Esophagus squamous epithelium (tissue), 5 donors: ENCODE results near the gene VIM. TPM values are rescaled to one million over a fixed set of nuclear protein-coding genes. Genes with fewer than 3 reads are reported as not detected.

Experiments used
- DNase-seq: peaks from one replicate; lab custom pipeline; 2025; lab: John Stamatoyannopoulos, UW
- H3K27ac ChIP-seq, 4 donors: fragments of 200-600 bp; sonication (generic); one replicate each; pipeline ENCODE4 v1.5.1; 2016 to 2019; ENCODE audit warnings: mild to moderate bottlenecking in 1 of 4
- H3K27me3 ChIP-seq, 4 donors: fragments of 200-600 bp; sonication (generic); 1 replicate in 3 of 4; 2 replicates in 1 of 4; pipeline versions ENCODE4 v1.5.1 to v1.6.0; 2017 to 2021; ENCODE audit warnings: antibody characterized with exemption in 1 of 4
- H3K36me3 ChIP-seq, 3 donors: fragments of 200-600 bp; sonication (generic); one replicate each; pipeline ENCODE4 v1.5.1; 2016 to 2019
- H3K4me1 ChIP-seq, 3 donors: fragments of 200-600 bp; sonication (generic); one replicate each; pipeline ENCODE4 v1.5.1; 2017 to 2019
- H3K4me3 ChIP-seq, 4 donors: fragments of 200-600 bp; sonication (generic); 1 replicate in 3 of 4; 2 replicates in 1 of 4; pipeline ENCODE4 v1.5.1; 2016 to 2019; ENCODE audit warnings: mild to moderate bottlenecking in 2 of 4, moderate library complexity in 1 of 4
- H3K9me3 ChIP-seq, 3 donors: fragments of 200-600 bp; sonication (generic); one replicate each; pipeline ENCODE4 v1.5.1; 2016 to 2019
- POLR2A ChIP-seq, 4 donors: fragments of 450-650 bp; IDR thresholded peaks; one replicate each; pipeline ENCODE4 v1.6.1; 2017; ENCODE audit warnings: antibody characterized with exemption in 4 of 4, mild to moderate bottlenecking in 4 of 4, moderate library complexity in 3 of 4
- WGBS, 2 donors: methylation state at CpG; one replicate each; pipeline ENCODE4 v1.1.5; 2018; 5-methylcytosine and 5-hydroxymethylcytosine counted together
- intact Hi-C: fragments of 100-400 bp; cut with DNase I; formaldehyde crosslinking; loops from one replicate; pipeline ENCODE4 v1.15.0; 2022
- total RNA-seq, 4 donors: library from RNA; depleted of rRNA; stranded (reverse); fragments of >200 nt; gene quantifications; one replicate each; pipeline ENCODE4 v1.1.0, GENCODE V29; 2016
- TF ChIP-seq, protein P1 (sequence below), 6 experiments: fragments of 450-650 bp in 4 of 6; fragments of 200-600 bp in 2 of 6; sonication (generic) in 2 of 6; IDR thresholded peaks; one replicate each; pipeline ENCODE4 v1.5.1; 2016 to 2019; ENCODE audit warnings: antibody characterized with exemption in 6 of 6, mild to moderate bottlenecking in 4 of 6, moderate library complexity in 4 of 6
- donor health status: DM: yes; HTN: yes; CAD: no.

Gene VIM
- total RNA-seq, 4 donors from 2014 or later: 55.2 to 1,252 (median 375) TPM

DNA sequence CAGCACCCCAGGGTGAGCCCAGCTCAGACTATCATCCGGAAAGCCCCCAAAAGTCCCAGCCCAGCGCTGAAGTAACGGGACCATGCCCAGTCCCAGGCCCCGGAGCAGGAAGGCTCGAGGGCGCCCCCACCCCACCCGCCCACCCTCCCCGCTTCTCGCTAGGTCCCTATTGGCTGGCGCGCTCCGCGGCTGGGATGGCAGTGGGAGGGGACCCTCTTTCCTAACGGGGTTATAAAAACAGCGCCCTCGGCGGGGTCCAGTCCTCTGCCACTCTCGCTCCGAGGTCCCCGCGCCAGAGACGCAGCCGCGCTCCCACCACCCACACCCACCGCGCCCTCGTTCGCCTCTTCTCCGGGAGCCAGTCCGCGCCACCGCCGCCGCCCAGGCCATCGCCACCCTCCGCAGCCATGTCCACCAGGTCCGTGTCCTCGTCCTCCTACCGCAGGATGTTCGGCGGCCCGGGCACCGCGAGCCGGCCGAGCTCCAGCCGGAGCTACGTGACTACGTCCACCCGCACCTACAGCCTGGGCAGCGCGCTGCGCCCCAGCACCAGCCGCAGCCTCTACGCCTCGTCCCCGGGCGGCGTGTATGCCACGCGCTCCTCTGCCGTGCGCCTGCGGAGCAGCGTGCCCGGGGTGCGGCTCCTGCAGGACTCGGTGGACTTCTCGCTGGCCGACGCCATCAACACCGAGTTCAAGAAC is 1.1 kb downstream of the VIM start:
- peak in 2 of 4 donors; percentile 80 to 92 for TF ChIP-seq POLR2A (IDR thresholded peaks at IDR 0.05)
- TF ChIP-seq, protein P1, sequence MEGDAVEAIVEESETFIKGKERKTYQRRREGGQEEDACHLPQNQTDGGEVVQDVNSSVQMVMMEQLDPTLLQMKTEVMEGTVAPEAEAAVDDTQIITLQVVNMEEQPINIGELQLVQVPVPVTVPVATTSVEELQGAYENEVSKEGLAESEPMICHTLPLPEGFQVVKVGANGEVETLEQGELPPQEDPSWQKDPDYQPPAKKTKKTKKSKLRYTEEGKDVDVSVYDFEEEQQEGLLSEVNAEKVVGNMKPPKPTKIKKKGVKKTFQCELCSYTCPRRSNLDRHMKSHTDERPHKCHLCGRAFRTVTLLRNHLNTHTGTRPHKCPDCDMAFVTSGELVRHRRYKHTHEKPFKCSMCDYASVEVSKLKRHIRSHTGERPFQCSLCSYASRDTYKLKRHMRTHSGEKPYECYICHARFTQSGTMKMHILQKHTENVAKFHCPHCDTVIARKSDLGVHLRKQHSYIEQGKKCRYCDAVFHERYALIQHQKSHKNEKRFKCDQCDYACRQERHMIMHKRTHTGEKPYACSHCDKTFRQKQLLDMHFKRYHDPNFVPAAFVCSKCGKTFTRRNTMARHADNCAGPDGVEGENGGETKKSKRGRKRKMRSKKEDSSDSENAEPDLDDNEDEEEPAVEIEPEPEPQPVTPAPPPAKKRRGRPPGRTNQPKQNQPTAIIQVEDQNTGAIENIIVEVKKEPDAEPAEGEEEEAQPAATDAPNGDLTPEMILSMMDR (IDR thresholded peaks at IDR 0.05): no peak
- WGBS, 2 donors: 0% methylated on average over 1 of the region's 72 CpGs; no CpG with 5 or more reads in 1 of the 2 donors

DNA sequence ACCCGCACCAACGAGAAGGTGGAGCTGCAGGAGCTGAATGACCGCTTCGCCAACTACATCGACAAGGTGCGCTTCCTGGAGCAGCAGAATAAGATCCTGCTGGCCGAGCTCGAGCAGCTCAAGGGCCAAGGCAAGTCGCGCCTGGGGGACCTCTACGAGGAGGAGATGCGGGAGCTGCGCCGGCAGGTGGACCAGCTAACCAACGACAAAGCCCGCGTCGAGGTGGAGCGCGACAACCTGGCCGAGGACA is 1.6 kb downstream of the VIM start:
- Histone ChIP-seq H3K9me3 (no peaks in the 10 kb centered on the region), H3K4me3 (peak overlapping the region; percentile 53 to 94 (median 70)), H3K36me3 (peaks cover 0 to 26% (median 7%) of the 10 kb centered on the region in 3 donors), H3K27me3 (peaks cover 0 to 45% (median 2%) of the 10 kb centered on the region in 4 donors), H3K4me1 (peaks cover 0 to 88% (median 29%) of the 10 kb centered on the region in 3 donors), H3K27ac (peak overlapping the region; percentile 89 to 99 (median 98))
- no CpG with 5 or more reads among the region's 21 CpGs for WGBS, 2 donors
- TF ChIP-seq POLR2A (IDR thresholded peaks at IDR 0.05): no peak
- TF ChIP-seq, protein P1 (IDR thresholded peaks at IDR 0.05): no peak
- DNase-seq: no peak
- intact Hi-C loops: no loop called here

More for the DNA sequence above, 1.1 kb downstream of the VIM start:
- DNase-seq: peak; percentile 65
- peaks cover 0 to 83% (median 24%) of the 10 kb centered on the region in 3 donors for H3K4me1 ChIP-seq
- H3K4me3 ChIP-seq: peak overlapping the region; percentile 53 to 94 (median 70)
- intact Hi-C loops: no loop called here
- peak overlapping the region; percentile 89 to 99 (median 98) for H3K27ac ChIP-seq
- H3K36me3 ChIP-seq: peaks cover 0 to 21% (median 7%) of the 10 kb centered on the region in 3 donors
- peaks cover 0 to 45% (median 2%) of the 10 kb centered on the region in 4 donors for H3K27me3 ChIP-seq
- H3K9me3 ChIP-seq: no peaks in the 10 kb centered on the region

DNA sequence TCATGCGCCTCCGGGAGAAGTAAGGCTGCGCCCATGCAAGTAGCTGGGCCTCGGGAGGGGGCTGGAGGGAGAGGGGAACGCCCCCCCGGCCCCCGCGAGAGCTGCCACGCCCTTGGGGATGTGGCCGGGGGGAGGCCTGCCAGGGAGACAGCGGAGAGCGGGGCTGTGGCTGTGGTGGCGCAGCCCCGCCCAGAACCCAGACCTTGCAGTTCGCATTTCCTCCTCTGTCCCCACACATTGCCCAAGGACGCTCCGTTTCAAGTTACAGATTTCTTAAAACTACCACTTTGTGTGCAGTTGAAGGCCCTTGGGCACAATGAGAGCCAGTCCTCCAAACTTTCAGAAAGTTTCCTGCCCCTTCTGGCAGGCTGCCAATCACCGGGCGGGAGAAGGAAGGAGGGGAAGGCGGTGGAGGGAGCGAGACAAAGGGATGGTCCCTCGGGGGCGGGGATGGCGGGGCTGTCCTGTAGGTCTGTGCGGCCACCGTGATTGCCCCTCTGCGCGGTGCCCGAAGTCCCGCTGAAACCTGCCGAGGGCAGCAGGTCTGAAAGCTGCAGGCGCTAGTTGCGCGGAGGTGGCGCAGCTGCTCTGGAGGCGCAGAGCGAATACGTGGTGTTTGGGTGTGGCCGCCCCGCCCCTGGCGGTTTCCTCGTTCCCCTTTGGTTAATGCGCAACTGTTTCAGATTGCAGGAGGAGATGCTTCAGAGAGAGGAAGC is 2.1 kb downstream of the VIM start:
- Histone ChIP-seq H3K4me1 (peaks cover 0 to 93% (median 34%) of the 10 kb centered on the region in 3 donors), H3K36me3 (peaks cover 0 to 31% (median 7%) of the 10 kb centered on the region in 3 donors), H3K9me3 (no peaks in the 10 kb centered on the region), H3K27me3 (peaks cover 0 to 45% (median 2%) of the 10 kb centered on the region in 4 donors), H3K4me3 (peak overlapping the region; percentile 53 to 94 (median 70)), H3K27ac (peak overlapping the region; percentile 89 to 99 (median 98))
- 0% methylated on average over 6 of the region's 43 CpGs; no CpG with 5 or more reads in 1 of the 2 donors for WGBS, 2 donors
- TF ChIP-seq, protein P1 (IDR thresholded peaks at IDR 0.05): peak in 4 of 6 experiments; percentile 7 to 62 (median 31)
- peak in 2 of 4 donors; percentile 40 to 79 for TF ChIP-seq POLR2A (IDR thresholded peaks at IDR 0.05)
- intact Hi-C loops: no loop called here
- DNase-seq: peak; percentile 58

DNA sequence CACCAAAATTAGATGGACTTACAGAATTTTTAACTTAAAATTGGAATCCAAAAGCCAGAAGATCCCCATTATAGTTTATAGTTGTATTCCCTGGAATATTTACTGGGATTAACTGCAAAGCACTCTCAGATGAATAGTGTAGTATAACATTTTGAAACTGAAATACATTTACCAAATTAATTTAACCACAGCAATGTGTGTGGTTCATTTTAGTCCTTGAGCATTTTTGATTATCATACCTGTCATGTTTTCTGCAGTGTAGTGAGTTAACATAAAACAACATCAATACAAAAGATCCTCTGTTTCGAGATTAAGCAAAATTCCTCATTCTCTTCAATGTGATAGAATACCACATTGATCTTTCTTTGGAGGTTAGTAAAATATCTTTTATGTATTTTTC is 3.7 kb downstream of the VIM start:
- Histone ChIP-seq H3K4me3 (peak overlapping the region; percentile 53 to 94 (median 70)), H3K27ac (peak overlapping the region in 3 of 4 donors; percentile 37 to 99 (median 96)), H3K36me3 (peaks cover 0 to 47% (median 7%) of the 10 kb centered on the region in 3 donors), H3K9me3 (no peaks in the 10 kb centered on the region), H3K27me3 (peaks cover 0 to 36% (median 2%) of the 10 kb centered on the region in 4 donors), H3K4me1 (peaks cover 0 to 100% (median 33%) of the 10 kb centered on the region in 3 donors)
- TF ChIP-seq, protein P1 (IDR thresholded peaks at IDR 0.05): no peak
- no peak for TF ChIP-seq POLR2A (IDR thresholded peaks at IDR 0.05)
- DNase-seq: no peak
- intact Hi-C loops: no loop called here
- 41 to 71% methylated on average over 1 of the region's 1 CpG for WGBS, 2 donors
